K562 (cell line): ENCODE measurements around the gene SLC29A2. TPM values are rescaled to one million over a fixed set of nuclear protein-coding genes. Genes with fewer than 3 reads are reported as not detected.

ENCODE experiments used
- ATF7 ChIP-seq: fragments of 450-650 bp; IDR thresholded peaks from 2 replicates; pipeline ENCODE4 v1.7.1; 2014; ENCODE audit warnings: mild to moderate bottlenecking, moderate library complexity
- CHD1 ChIP-seq: fragments of 200-600 bp; sonication (generic); IDR thresholded peaks from one replicate; pipeline ENCODE4 v1.6.1; 2012; ENCODE audit warnings: mild to moderate bottlenecking, moderate library complexity, low read length, inconsistent platforms
- MEF2A ChIP-seq: IDR thresholded peaks from 2 replicates; pipeline ENCODE4 v1.6.1; 2011; ENCODE audit warnings: low read depth, mild to moderate bottlenecking, low read length, moderate library complexity; ENCODE audit not compliant: control insufficient read depth
- PRPF4 ChIP-seq: fragments of 200-400 bp; formaldehyde crosslinking; IDR thresholded peaks from one replicate; pipeline ENCODE4 v1.6.1; 2017; ENCODE audit warnings: low read length, low read depth, mild to moderate bottlenecking; ENCODE audit not compliant: insufficient read depth, poor library complexity, severe bottlenecking
- RBBP5 ChIP-seq: fragments of 200-600 bp; sonication (generic); IDR thresholded peaks from 2 replicates; pipeline ENCODE4 v1.6.1; 2012; ENCODE audit warnings: borderline replicate concordance, mild to moderate bottlenecking, low read length, control low read depth, inconsistent platforms; ENCODE audit not compliant: insufficient read depth, poor library complexity, severe bottlenecking
- SRSF1 ChIP-seq: fragments of 200-400 bp; formaldehyde crosslinking; IDR thresholded peaks from 2 replicates; pipeline ENCODE4 v1.6.1; 2017; ENCODE audit warnings: mild to moderate bottlenecking, low read depth, low read length, moderate library complexity
- XRCC5 ChIP-seq: fragments of 200-400 bp; formaldehyde crosslinking; IDR thresholded peaks from 2 replicates; pipeline ENCODE4 v1.6.1; 2017; ENCODE audit warnings: low read depth, mild to moderate bottlenecking, low read length
- ZC3H11A ChIP-seq: IDR thresholded peaks from 2 replicates; pipeline ENCODE4 v1.6.1; 2012; ENCODE audit warnings: low read depth, low read length, improper control_type of control experiment
- ZC3H4 ChIP-seq: sonication (generic); formaldehyde crosslinking; IDR thresholded peaks from 2 replicates; pipeline ENCODE4 v1.9.0; 2021; ENCODE audit warnings: missing genetic modification reagents, borderline replicate concordance
- ZNF316 ChIP-seq: fragments of 450-650 bp; IDR thresholded peaks from 2 replicates; pipeline ENCODE4 v1.6.1; 2016
- ZNF445 ChIP-seq: fragments of 250-450 bp; sonication (Bioruptor Pico); IDR thresholded peaks from 2 replicates; pipeline ENCODE4 v1.4.0; 2020; ENCODE audit warnings: low read depth, mild to moderate bottlenecking, moderate library complexity
- ZNF57 ChIP-seq: fragments of 450-650 bp; formaldehyde crosslinking; IDR thresholded peaks from 2 replicates; pipeline ENCODE4 v1.4.0; 2020; ENCODE audit warnings: mild to moderate bottlenecking, moderate library complexity
- polyA plus RNA-seq, 8 experiments: library from polyadenylated mRNA; depleted of rRNA in 4 of 8; stranded (reverse) in 5 of 8; unstranded in 3 of 8; fragments of >200 nt; fragmentation: Nextera tagmentation in 2 of 8; fragmentation: Illumina TruSeq in 1 of 8; extraction: Ambion mirVana in 2 of 8; extraction: Trizol in 1 of 8; gene quantifications; 2 replicates each; pipeline versions ENCODE4 v1.2.1 to v1.2.3, GENCODE V29; 2011 to 2014; ENCODE audit warnings: inconsistent platforms in 1 of 8, missing spikeins in 1 of 8
- total RNA-seq, 7 experiments: library from RNA; depleted of rRNA in 6 of 7; stranded (reverse); fragments of >200 nt in 6 of 7; fragmentation: Illumina TruSeq in 2 of 7; extraction: Trizol in 2 of 7; gene quantifications; 2 replicates each; pipeline versions ENCODE4 v1.2.1 to v1.2.3, GENCODE V29; 2011 to 2021; ENCODE audit warnings: low replicate concordance in 1 of 7
- TF ChIP-seq, protein P1 (sequence below), 3 experiments: fragments of 200-800 bp in 1 of 3; fragments of 250-450 bp in 1 of 3; fragments of 450-650 bp in 1 of 3; sonication (Bioruptor Pico) in 1 of 3; sonication (Bioruptor generic) in 1 of 3; formaldehyde crosslinking in 1 of 3; IDR thresholded peaks; 2 replicates each; pipeline versions ENCODE4 v1.6.1 to v1.8.0; 2016 to 2022; ENCODE audit warnings: mild to moderate bottlenecking in 2 of 3, missing genetic modification characterization in 2 of 3, missing compliant biosample characterization in 1 of 3, moderate library complexity in 1 of 3
- TF ChIP-seq, protein P2 (sequence below): fragments of 150-350 bp; IDR thresholded peaks from 2 replicates; pipeline ENCODE4 v1.6.1; 2014; ENCODE audit warnings: low read depth, mild to moderate bottlenecking, low read length, borderline replicate concordance
- TF ChIP-seq, protein P3 (sequence below): fragments of 450-650 bp; formaldehyde crosslinking; IDR thresholded peaks from 2 replicates; pipeline ENCODE4 v1.4.0; 2022; ENCODE audit warnings: mild to moderate bottlenecking, moderate library complexity
- TF ChIP-seq, protein P4 (sequence below): fragments of 200-400 bp; formaldehyde crosslinking; IDR thresholded peaks from 2 replicates; pipeline ENCODE4 v1.6.1; 2017; ENCODE audit warnings: mild to moderate bottlenecking, low read depth, low read length, moderate library complexity

SLC29A2 gene
- total and polyA plus RNA-seq, 9 of the 15 experiments (the other 6 are each of a cell fraction or from before 2014, with no cell fraction given): 2.4 to 48.6 (median 14.2) TPM

DNA sequence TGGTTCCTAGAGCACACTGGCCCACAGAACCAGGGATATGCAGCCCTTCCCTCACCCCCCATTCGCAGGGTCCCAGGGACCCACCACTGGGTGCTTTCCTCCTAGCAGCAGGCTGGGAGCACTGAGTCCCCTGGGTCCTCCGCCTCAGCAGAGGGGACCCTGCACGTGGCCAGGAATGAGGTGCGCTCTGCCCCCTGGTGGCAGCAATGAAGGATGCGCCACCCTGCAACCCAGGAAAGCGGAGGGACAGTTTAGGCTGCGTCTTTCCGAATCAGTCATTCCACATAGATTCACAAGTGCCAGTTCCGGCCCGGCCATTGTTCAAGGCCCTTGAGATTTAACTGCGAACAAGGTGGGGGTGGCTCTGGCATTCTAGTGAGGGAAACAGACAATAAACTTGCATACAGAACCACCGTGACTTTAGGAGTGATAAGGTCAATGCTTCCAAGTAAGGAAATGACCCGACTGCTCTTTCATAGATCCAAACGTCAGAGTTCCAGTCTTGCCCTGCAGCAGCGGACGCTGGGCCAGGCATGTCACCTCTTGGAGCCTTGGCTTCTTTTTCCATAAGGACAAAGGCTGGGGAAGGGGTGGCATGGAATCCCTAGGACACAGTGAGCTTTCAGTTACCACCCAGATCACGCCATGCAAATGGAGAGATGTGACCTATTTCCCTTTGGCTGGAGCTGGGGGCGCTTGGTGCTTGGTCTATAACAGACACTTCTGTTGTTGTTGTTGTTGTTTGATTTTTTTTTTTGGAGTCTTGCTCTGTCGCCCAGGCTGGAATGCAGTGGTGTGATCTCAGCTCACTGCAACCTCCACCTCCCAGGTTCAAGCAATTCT lies 43.0 kb downstream of the SLC29A2 start (continued):
- TF ChIP-seq, protein P1, sequence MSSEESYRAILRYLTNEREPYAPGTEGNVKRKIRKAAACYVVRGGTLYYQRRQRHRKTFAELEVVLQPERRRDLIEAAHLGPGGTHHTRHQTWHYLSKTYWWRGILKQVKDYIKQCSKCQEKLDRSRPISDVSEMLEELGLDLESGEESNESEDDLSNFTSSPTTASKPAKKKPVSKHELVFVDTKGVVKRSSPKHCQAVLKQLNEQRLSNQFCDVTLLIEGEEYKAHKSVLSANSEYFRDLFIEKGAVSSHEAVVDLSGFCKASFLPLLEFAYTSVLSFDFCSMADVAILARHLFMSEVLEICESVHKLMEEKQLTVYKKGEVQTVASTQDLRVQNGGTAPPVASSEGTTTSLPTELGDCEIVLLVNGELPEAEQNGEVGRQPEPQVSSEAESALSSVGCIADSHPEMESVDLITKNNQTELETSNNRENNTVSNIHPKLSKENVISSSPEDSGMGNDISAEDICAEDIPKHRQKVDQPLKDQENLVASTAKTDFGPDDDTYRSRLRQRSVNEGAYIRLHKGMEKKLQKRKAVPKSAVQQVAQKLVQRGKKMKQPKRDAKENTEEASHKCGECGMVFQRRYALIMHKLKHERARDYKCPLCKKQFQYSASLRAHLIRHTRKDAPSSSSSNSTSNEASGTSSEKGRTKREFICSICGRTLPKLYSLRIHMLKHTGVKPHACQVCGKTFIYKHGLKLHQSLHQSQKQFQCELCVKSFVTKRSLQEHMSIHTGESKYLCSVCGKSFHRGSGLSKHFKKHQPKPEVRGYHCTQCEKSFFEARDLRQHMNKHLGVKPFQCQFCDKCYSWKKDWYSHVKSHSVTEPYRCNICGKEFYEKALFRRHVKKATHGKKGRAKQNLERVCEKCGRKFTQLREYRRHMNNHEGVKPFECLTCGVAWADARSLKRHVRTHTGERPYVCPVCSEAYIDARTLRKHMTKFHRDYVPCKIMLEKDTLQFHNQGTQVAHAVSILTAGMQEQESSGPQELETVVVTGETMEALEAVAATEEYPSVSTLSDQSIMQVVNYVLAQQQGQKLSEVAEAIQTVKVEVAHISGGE (CRISPR knock-in tag; IDR thresholded peaks at IDR 0.05): peak in 1 of 3 experiments; percentile 56; a peak in 1 of 6 replicates
- TF ChIP-seq PRPF4 (no peak), RBBP5 (no peak), MEF2A (no peak), CHD1 (no peak), ATF7 (peak; percentile 57; the same call in 1 of the 2 replicates), ZC3H11A (no peak), ZNF57 (no peak), XRCC5 (peak; percentile 91), ZNF445 (no peak), ZC3H4 (CRISPR knock-in tag) (no peak), SRSF1 (no peak), ZNF316 (no peak)
- TF ChIP-seq, protein P2, sequence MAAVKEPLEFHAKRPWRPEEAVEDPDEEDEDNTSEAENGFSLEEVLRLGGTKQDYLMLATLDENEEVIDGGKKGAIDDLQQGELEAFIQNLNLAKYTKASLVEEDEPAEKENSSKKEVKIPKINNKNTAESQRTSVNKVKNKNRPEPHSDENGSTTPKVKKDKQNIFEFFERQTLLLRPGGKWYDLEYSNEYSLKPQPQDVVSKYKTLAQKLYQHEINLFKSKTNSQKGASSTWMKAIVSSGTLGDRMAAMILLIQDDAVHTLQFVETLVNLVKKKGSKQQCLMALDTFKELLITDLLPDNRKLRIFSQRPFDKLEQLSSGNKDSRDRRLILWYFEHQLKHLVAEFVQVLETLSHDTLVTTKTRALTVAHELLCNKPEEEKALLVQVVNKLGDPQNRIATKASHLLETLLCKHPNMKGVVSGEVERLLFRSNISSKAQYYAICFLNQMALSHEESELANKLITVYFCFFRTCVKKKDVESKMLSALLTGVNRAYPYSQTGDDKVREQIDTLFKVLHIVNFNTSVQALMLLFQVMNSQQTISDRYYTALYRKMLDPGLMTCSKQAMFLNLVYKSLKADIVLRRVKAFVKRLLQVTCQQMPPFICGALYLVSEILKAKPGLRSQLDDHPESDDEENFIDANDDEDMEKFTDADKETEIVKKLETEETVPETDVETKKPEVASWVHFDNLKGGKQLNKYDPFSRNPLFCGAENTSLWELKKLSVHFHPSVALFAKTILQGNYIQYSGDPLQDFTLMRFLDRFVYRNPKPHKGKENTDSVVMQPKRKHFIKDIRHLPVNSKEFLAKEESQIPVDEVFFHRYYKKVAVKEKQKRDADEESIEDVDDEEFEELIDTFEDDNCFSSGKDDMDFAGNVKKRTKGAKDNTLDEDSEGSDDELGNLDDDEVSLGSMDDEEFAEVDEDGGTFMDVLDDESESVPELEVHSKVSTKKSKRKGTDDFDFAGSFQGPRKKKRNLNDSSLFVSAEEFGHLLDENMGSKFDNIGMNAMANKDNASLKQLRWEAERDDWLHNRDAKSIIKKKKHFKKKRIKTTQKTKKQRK: no peak
- TF ChIP-seq, protein P3, sequence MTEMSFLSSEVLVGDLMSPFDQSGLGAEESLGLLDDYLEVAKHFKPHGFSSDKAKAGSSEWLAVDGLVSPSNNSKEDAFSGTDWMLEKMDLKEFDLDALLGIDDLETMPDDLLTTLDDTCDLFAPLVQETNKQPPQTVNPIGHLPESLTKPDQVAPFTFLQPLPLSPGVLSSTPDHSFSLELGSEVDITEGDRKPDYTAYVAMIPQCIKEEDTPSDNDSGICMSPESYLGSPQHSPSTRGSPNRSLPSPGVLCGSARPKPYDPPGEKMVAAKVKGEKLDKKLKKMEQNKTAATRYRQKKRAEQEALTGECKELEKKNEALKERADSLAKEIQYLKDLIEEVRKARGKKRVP: no peak
- TF ChIP-seq, protein P4, sequence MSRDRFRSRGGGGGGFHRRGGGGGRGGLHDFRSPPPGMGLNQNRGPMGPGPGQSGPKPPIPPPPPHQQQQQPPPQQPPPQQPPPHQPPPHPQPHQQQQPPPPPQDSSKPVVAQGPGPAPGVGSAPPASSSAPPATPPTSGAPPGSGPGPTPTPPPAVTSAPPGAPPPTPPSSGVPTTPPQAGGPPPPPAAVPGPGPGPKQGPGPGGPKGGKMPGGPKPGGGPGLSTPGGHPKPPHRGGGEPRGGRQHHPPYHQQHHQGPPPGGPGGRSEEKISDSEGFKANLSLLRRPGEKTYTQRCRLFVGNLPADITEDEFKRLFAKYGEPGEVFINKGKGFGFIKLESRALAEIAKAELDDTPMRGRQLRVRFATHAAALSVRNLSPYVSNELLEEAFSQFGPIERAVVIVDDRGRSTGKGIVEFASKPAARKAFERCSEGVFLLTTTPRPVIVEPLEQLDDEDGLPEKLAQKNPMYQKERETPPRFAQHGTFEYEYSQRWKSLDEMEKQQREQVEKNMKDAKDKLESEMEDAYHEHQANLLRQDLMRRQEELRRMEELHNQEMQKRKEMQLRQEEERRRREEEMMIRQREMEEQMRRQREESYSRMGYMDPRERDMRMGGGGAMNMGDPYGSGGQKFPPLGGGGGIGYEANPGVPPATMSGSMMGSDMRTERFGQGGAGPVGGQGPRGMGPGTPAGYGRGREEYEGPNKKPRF: no peak
